H9 (cell line): ENCODE measurements around the gene CD200. TPM values are rescaled to one million over a fixed set of nuclear protein-coding genes. Genes with fewer than 3 reads are reported as not detected.

ENCODE experiments used
- DNase-seq: peaks from one replicate; pipeline ENCODE4 v3.0.0-alpha.2; 2017
- H2AFZ ChIP-seq: one replicate; pipeline ENCODE4 v1.6.1; 2013; ENCODE audit warnings: mild to moderate bottlenecking, low read length, control low read depth, moderate library complexity
- H2AK5ac ChIP-seq: 2 replicates; pipeline ENCODE4 v1.6.1; 2013; ENCODE audit warnings: low read length, control low read depth, mixed read lengths; ENCODE audit not compliant: insufficient read length
- H2BK120ac ChIP-seq: one replicate; pipeline ENCODE4 v1.6.1; 2013; ENCODE audit warnings: low read depth, mild to moderate bottlenecking, low read length, control low read depth, inconsistent platforms; ENCODE audit not compliant: poor library complexity, severe bottlenecking
- H2BK12ac ChIP-seq: 2 replicates; pipeline ENCODE4 v1.6.1; 2013; ENCODE audit warnings: low read length, control low read depth, mixed read lengths, low read depth; ENCODE audit not compliant: insufficient read length
- H2BK15ac ChIP-seq: 2 replicates; pipeline ENCODE4 v1.6.1; 2013; ENCODE audit warnings: low read depth, low read length, control low read depth
- H2BK20ac ChIP-seq: one replicate; pipeline ENCODE4 v1.6.1; 2013; ENCODE audit warnings: low read depth, mild to moderate bottlenecking, low read length, control low read depth, inconsistent platforms; ENCODE audit not compliant: poor library complexity, severe bottlenecking
- H2BK5ac ChIP-seq: 2 replicates; pipeline ENCODE4 v1.6.1; 2013; ENCODE audit warnings: low read length, control low read depth, mixed read lengths; ENCODE audit not compliant: insufficient read length
- H3K14ac ChIP-seq: 2 replicates; pipeline ENCODE4 v1.6.1; 2013; ENCODE audit warnings: low read length, control low read depth; ENCODE audit not compliant: insufficient read depth
- H3K18ac ChIP-seq: 2 replicates; pipeline ENCODE4 v1.6.1; 2013; ENCODE audit warnings: low read depth, mild to moderate bottlenecking, mixed read lengths, low read length, control low read depth; ENCODE audit not compliant: insufficient read length
- H3K23ac ChIP-seq: 2 replicates; pipeline ENCODE4 v1.6.1; 2013; ENCODE audit warnings: low read length, control low read depth, mixed read lengths, low read depth; ENCODE audit not compliant: insufficient read length
- H3K23me2 ChIP-seq: 2 replicates; pipeline ENCODE4 v1.6.1; 2013; ENCODE audit warnings: low read depth, mild to moderate bottlenecking, mixed read lengths, low read length, control low read depth; ENCODE audit not compliant: insufficient read length, poor library complexity, severe bottlenecking
- H3K27ac ChIP-seq: 2 replicates; pipeline ENCODE4 v1.5.1; 2013; ENCODE audit warnings: low read length, control low read depth, mixed read lengths, low read depth; ENCODE audit not compliant: insufficient read length
- H3K27me3 ChIP-seq: 2 replicates; pipeline ENCODE4 v1.6.1; 2013; ENCODE audit warnings: low read length, control low read depth, inconsistent platforms; ENCODE audit not compliant: insufficient read depth
- H3K4ac ChIP-seq: 2 replicates; pipeline ENCODE4 v1.6.1; 2013; ENCODE audit warnings: low read depth, mild to moderate bottlenecking, control low read depth, inconsistent platforms, low read length, moderate library complexity
- H3K4me1 ChIP-seq: 2 replicates; pipeline ENCODE4 v1.6.1; 2013; ENCODE audit warnings: low read length, control low read depth, inconsistent platforms; ENCODE audit not compliant: insufficient read depth
- H3K4me2 ChIP-seq: 2 replicates; pipeline ENCODE4 v1.6.1; 2013; ENCODE audit warnings: low read length, control low read depth, mixed read lengths; ENCODE audit not compliant: insufficient read length, insufficient read depth
- H3K56ac ChIP-seq: 2 replicates; pipeline ENCODE4 v1.6.1; 2013; ENCODE audit warnings: low read depth, mild to moderate bottlenecking, mixed read lengths, low read length, control low read depth; ENCODE audit not compliant: insufficient read length
- H3K79me1 ChIP-seq: 2 replicates; pipeline ENCODE4 v1.6.1; 2013; ENCODE audit warnings: low read depth, mild to moderate bottlenecking, moderate library complexity, low read length, control low read depth, inconsistent platforms; ENCODE audit not compliant: insufficient read depth, poor library complexity, severe bottlenecking
- H3K79me2 ChIP-seq: 2 replicates; pipeline ENCODE4 v1.6.1; 2013; ENCODE audit warnings: low read length, control low read depth, inconsistent platforms; ENCODE audit not compliant: insufficient read depth
- H3K9ac ChIP-seq: 2 replicates; pipeline ENCODE4 v1.6.1; 2013; ENCODE audit warnings: low read length, control low read depth, mixed read lengths; ENCODE audit not compliant: insufficient read length; ENCODE audit errors: extremely low read depth
- H3K9me3 ChIP-seq: one replicate; pipeline ENCODE4 v1.6.1; 2013; ENCODE audit warnings: low read depth, low read length, inconsistent platforms; ENCODE audit not compliant: control insufficient read depth
- H3T11ph ChIP-seq: one replicate; pipeline ENCODE4 v1.6.1; 2013; ENCODE audit warnings: mild to moderate bottlenecking, low read length, control low read depth, inconsistent platforms
- H4K20me1 ChIP-seq: one replicate; pipeline ENCODE4 v1.6.1; 2013; ENCODE audit not compliant: control insufficient read depth, insufficient read length, insufficient read depth
- H4K5ac ChIP-seq: 2 replicates; pipeline ENCODE4 v1.6.1; 2013; ENCODE audit warnings: low read depth, mild to moderate bottlenecking, mixed read lengths, low read length, control low read depth; ENCODE audit not compliant: insufficient read length
- H4K8ac ChIP-seq: replicated peaks from 2 replicates; pipeline ENCODE4 v1.6.1; 2013; ENCODE audit warnings: low read length, control low read depth, mixed read lengths, low read depth; ENCODE audit not compliant: insufficient read length
- H4K91ac ChIP-seq: 2 replicates; pipeline ENCODE4 v1.6.1; 2013; ENCODE audit warnings: low read depth, mild to moderate bottlenecking, moderate library complexity, mixed read lengths, low read length, control low read depth; ENCODE audit not compliant: insufficient read length
- H3K27ac Mint-ChIP-seq, 3 experiments: 2 replicates in 2 of 3; 3 replicates in 1 of 3; pipeline ENCODE4 v1.8.0; 2020 to 2021; ENCODE audit warnings: mixed read lengths in 3 of 3, mild to moderate bottlenecking in 1 of 3, moderate library complexity in 1 of 3
- H3K27me3 Mint-ChIP-seq: 2 replicates; pipeline ENCODE4 v1.8.0; 2021; ENCODE audit warnings: low read depth, mild to moderate bottlenecking, moderate library complexity, mixed read lengths
- H3K36me3 Mint-ChIP-seq, 3 experiments: 2 replicates in 2 of 3; 3 replicates in 1 of 3; pipeline ENCODE4 v1.8.0; 2020 to 2021; ENCODE audit warnings: low read depth in 3 of 3, mixed read lengths in 3 of 3; ENCODE audit not compliant: insufficient read depth in 1 of 3
- H3K4me1 Mint-ChIP-seq, 2 experiments: 2 replicates each; pipeline ENCODE4 v1.8.0; 2020; ENCODE audit warnings: mixed read lengths in 2 of 2
- H3K4me3 Mint-ChIP-seq, 2 experiments: 2 replicates in 1 of 2; 3 replicates in 1 of 2; pipeline ENCODE4 v1.8.0; 2020 to 2021; ENCODE audit warnings: mild to moderate bottlenecking in 2 of 2, mixed read lengths in 2 of 2, moderate library complexity in 1 of 2
- H3K9me3 Mint-ChIP-seq, 2 experiments: 2 replicates in 1 of 2; 3 replicates in 1 of 2; pipeline ENCODE4 v1.8.0; 2020; ENCODE audit warnings: mild to moderate bottlenecking in 2 of 2, mixed read lengths in 2 of 2, moderate library complexity in 1 of 2
- CTCF ChIP-seq: fragments of 200-600 bp; sonication (generic); conservative IDR thresholded peaks from 3 replicates; pipeline ENCODE4 v1.8.0; 2021; ENCODE audit warnings: antibody characterized with exemption, mild to moderate bottlenecking
- WGBS: extraction: QIAGEN DNeasy Blood & Tissue Kit; methylation state at CpG from one replicate; pipeline ENCODE4 v1.1.7; 2013; ENCODE audit warnings: missing lambda C conversion rate, low lambda C conversion rate, mixed read lengths; ENCODE audit not compliant: insufficient read length; ENCODE audit errors: extremely low coverage; 5-methylcytosine and 5-hydroxymethylcytosine counted together
- total RNA-seq: library from RNA; stranded (reverse); gene quantifications from 2 replicates; pipeline ENCODE4 v1.2.1, GENCODE V29; 2021

Gene CD200
- total RNA-seq, 1 experiment from 2014 or later: 51.6 TPM

DNA sequence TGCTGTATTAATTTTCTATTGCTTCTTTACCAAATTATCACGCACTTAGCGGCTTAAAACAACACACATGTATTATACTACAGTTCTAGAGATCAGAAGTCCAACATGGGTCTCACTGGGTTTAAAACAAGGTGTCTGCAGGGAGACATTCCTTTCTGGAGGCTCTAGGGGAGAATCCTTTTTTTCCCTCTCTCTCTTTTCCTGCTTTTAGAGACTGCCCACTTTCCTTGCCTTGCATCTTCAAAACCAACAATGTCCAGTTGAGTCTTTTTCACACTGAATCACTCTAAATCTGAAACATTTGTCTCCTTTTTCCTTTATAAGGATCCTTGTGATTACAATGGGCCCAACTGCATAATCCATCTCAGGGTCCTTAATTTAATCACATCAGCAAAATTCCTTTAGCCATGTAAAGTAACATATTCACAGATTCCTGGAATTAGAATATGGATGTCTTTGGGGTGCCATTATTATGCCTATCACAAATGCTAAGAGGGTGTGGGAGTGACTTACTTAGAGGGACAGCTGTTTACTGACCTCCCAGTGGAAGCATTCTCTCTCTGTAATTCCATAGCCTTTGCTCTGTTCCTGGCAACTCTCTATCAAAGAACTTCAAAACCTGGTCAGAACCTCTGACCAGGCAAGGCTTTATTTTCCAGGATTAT is 21.8 kb downstream of the CD200 start:
- no peak for DNase-seq
- H3K4me1 ChIP-seq: peaks cover 33% of the 10 kb centered on the region
- Mint-ChIP-seq H3K9me3 (no peaks in the 10 kb centered on the region), H3K27ac (peak overlapping the region; percentile 84 to 97 (median 97)), H3K4me3 (no peak overlapping the region; a peak in 1 of 5 replicates), H3K27me3 (no peaks in the 10 kb centered on the region), H3K4me1 (peaks cover 81 to 87% of the 10 kb centered on the region in 2 experiments), H3K36me3 (peaks cover 16 to 52% (median 35%) of the 10 kb centered on the region in 3 experiments; a peak in 6 of 7 replicates)
- H3K56ac ChIP-seq: no peak overlapping the region
- no CpG with 5 or more reads among the region's 2 CpGs for WGBS
- no peak overlapping the region for H3K18ac ChIP-seq
- no peak overlapping the region for H2BK15ac ChIP-seq
- H3K14ac ChIP-seq: no peak overlapping the region
- no peak overlapping the region for H4K8ac ChIP-seq
- H2BK20ac ChIP-seq: no peak overlapping the region
- no peaks in the 10 kb centered on the region for H4K20me1 ChIP-seq
- TF ChIP-seq CTCF: no peak
- no peak overlapping the region for H3K23ac ChIP-seq
- H4K5ac ChIP-seq: no peak overlapping the region
- H3K27ac ChIP-seq: peak overlapping the region; percentile 89
- no peak overlapping the region for H3K4ac ChIP-seq
- H3K27me3 ChIP-seq: no peaks in the 10 kb centered on the region
- H3K79me2 ChIP-seq: no peaks in the 10 kb centered on the region
- H3K23me2 ChIP-seq: no peaks in the 10 kb centered on the region
- no peak overlapping the region for H2BK5ac ChIP-seq
- H3K9ac ChIP-seq: no peak overlapping the region
- no peak overlapping the region for H2AFZ ChIP-seq
- H2AK5ac ChIP-seq: no peak overlapping the region
- H3K9me3 ChIP-seq: no peaks in the 10 kb centered on the region
- no peak overlapping the region for H2BK120ac ChIP-seq
- no peak overlapping the region for H3T11ph ChIP-seq
- no peak overlapping the region for H3K4me2 ChIP-seq
- H3K79me1 ChIP-seq: no peaks in the 10 kb centered on the region
- H4K91ac ChIP-seq: no peak overlapping the region
- H2BK12ac ChIP-seq: no peak overlapping the region
